NCI-H128 (cell line): ENCODE measurements around the gene C10orf67.
A peak's percentile ranks its signal among the peaks of the same experiment; 100 is the strongest.

Source experiments
- DNase-seq: peaks from one replicate; lab custom pipeline; 2025; ENCODE audit not compliant: unreplicated experiment; lab: John Stamatoyannopoulos, UW

The C10orf67 gene

GRCh38 chr10:23199768-23200511, 144.7 kb downstream of the C10orf67 start:
- no peak for DNase-seq

GRCh38 chr10:23198940-23199767, 145.4 kb downstream of the C10orf67 start:
- DNase-seq = no peak

GRCh38 chr10:23198610-23198939, 146.0 kb downstream of the C10orf67 start:
- no peak for DNase-seq

- peak; percentile 33 for DNase-seq
These were observed 147.2 kb downstream of the C10orf67 start for GRCh38 chr10:23197416-23197861.

GRCh38 chr10:23196915-23197314, 147.7 kb downstream of the C10orf67 start:
- no peak for DNase-seq

- no peak for DNase-seq
These were observed 148.6 kb downstream of the C10orf67 start for GRCh38 chr10:23195846-23196600.

- no peak for DNase-seq
These were observed 149.4 kb downstream of the C10orf67 start for GRCh38 chr10:23194966-23195845.

GRCh38 chr10:23194471-23194965, 150.1 kb downstream of the C10orf67 start:
- DNase-seq = no peak

- no peak for DNase-seq
These were observed 151.0 kb downstream of the C10orf67 start for GRCh38 chr10:23193435-23194074.

- no peak for DNase-seq
These were observed 151.7 kb downstream of the C10orf67 start for GRCh38 chr10:23192712-23193434.

- DNase-seq = no peak
These were observed 152.6 kb downstream of the C10orf67 start, which contains the start of gene PTF1A for GRCh38 chr10:23191764-23192711. TSS of gene PTF1A (plus strand) at chr10:23192312. CDS start at chr10:23192531, 219 bp downstream.

- no peak for DNase-seq
These were observed 153.5 kb downstream of the C10orf67 start for GRCh38 chr10:23190872-23191763.

- DNase-seq = no peak
These were observed 155.6 kb downstream of the C10orf67 start for GRCh38 chr10:23189024-23189423.

GRCh38 chr10:23187155-23187554, 157.4 kb downstream of the C10orf67 start:
- DNase-seq = no peak

GRCh38 chr10:23186697-23187096, 157.9 kb downstream of the C10orf67 start:
- no peak for DNase-seq

- no peak for DNase-seq
These were observed 158.4 kb downstream of the C10orf67 start for GRCh38 chr10:23186178-23186577.

- no peak for DNase-seq
These were observed 169.6 kb downstream of the C10orf67 start for GRCh38 chr10:23174977-23175512.
